Measurements from ENCODE around the gene PPCS.
A peak's percentile ranks its signal among the peaks of the same experiment; 100 is the strongest.
"Not testable (repeated sequence)": the region's sequence is repeated elsewhere in the genome, so short reads cannot be mapped to it uniquely, and the experiment has no call there.

Gene PPCS

DNA sequence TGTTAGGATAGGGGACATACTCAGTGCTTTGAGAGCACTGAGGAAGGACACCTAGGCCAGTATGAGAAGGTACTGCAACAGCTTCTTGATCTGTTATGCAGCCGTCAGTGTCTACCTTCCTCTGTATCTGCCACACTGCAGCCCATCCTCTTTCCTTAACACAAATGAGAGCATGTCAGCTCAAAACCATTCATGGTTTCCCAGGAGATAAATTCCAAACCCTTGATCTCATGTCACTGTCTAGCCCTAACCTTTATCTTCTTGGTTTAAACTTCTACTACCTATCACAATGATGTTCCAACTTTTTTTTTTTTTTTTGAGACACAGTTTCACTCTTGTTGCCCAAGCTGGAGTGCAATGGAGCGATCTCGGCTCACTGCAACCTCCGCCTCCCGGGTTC is 1.9 kb upstream of the PPCS start:
- no peak for DNase-seq

DNA sequence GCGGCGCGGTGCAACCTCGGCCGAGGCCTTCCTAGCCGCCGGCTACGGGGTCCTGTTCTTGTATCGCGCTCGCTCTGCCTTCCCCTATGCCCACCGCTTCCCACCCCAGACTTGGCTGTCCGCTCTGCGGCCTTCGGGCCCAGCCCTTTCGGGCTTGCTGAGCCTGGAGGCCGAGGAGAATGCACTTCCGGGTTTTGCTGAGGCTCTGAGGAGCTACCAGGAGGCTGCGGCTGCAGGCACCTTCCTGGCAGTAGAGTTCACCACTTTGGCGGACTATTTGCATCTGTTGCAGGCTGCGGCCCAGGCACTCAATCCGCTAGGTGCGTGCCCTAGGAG is 379 bp downstream of the PPCS start:
- DNase-seq = peak; percentile 72

DNA sequence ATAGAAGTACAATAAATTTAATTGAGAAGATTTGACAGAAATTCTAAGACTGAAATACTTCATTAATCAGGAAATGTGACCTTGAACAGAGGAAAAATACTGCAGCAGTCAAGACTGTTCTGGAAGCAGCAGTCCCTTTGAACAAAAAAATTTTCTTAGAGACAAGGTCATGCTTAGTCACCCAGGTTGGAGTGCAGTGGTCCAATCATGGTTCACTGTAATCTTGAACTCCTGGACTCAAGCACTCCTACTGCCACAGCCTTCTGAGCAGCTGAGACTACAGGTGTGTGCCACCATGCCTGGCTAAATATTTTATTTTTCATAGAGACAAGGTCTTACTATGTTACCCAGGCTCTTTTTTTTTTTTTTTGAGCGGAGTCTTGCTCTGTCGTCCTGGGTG is 4.9 kb downstream of the PPCS start:
- no peak for DNase-seq

DNA sequence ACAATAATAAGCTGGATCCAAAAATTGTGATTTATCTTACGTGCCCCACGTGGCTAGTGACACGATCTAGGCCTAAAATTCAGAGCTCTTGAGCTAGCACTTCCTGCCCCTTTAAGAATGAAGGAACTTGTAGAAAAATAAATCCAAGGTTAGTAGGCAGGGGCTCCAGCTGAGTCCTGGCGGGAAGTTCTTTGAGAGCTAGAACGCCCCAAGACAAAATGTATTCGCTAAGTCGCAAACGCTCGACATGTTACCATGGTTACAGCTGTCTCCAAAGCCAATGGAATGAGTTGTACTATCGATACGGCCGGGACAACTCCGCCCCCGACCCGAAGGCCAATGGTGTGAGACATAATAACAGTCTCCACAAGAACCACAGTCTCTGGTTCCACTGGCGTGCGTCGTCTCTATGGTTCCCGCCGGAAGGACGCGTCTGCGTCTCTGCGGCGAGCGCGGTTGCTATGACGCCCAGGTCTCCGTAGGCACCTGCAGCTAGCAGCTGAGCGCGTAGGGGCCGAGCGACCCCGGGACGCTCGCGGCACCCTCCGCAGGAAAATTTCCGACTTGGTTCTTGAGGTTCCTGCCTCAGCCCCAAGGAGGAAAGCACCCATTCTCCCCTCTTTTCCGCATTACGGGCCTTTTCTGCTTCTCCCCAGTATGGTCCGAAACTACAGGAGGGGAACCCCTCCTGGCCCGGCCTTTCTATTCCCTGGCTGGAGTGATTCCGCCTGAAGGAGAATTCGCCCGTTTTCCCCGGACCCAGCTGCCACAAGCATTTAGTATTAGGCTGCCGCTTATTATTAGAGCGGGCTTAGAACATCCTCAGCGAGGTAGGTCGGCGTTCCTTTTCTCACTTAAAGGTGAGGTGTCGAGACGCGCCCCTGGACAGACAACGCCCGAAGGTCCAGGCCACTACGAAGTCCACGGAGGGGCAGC is 6.8 kb downstream of the PPCS start, which contains the start of gene CCDC30:
Gene CCDC30, plus strand, starts transcription at position 459 of the 936 bp plus-strand sequence. CDS start 17,266 bp downstream, outside the sequence.
- DNase-seq = peak; percentile 100

DNA sequence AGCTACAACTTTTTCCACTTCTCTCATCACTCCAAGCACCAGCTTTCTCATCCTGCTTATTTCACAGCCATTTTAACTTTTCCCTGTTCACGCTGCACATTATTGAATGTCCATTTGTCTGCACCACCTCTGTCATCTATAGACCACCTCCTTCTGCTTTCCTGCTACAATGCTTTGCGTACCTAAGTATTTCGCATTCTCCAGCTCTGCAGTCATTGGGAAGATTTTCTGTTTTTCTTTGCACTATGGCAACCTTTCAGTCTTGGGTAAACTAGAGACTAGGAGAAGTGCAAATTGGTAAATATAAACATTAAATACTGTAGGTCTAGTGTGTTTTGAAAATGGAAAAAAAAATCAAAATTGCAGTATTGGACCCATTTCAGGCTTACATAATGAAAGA is 7.6 kb downstream of the PPCS start:
- no peak for DNase-seq

DNA sequence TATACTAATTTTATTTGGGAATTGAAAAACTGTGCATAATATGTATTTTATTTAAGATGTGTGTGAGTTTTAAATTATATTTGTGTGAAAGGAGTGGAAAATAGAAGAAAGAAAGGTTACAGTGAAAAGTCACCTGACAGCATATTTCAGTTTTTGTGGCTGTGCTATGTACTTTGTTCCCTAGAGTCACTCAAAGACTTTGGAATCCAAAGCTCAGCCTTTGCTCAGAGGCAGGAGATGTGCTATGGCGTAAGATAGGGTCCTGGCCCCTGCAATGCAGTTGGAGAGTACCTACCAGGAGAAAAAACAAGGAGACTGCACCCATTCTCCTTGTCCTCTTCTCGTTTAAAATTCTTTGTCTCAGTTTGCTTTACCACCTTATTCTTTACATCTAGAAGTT is 9.7 kb downstream of the PPCS start:
- no peak for DNase-seq

DNA sequence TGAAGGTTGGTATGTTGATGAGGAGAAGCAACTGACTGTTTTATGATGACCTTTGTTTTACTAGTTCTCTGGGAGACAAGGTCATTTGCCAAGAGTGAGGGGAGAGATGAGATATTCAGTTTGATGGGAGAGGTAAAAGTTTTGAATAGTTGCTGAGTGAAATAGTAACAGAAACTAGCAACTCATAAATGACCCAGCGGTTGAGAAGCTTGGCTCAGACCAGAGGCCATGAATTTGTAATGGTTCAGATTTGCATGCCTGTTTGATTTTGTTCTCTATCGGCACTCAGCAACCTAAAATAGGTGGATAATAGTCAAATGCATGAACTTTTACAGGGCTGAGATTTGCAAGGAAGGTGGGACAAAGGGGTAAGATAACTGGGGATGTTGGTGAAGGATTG is 13.4 kb downstream of the PPCS start:
- DNase-seq = no peak

DNA sequence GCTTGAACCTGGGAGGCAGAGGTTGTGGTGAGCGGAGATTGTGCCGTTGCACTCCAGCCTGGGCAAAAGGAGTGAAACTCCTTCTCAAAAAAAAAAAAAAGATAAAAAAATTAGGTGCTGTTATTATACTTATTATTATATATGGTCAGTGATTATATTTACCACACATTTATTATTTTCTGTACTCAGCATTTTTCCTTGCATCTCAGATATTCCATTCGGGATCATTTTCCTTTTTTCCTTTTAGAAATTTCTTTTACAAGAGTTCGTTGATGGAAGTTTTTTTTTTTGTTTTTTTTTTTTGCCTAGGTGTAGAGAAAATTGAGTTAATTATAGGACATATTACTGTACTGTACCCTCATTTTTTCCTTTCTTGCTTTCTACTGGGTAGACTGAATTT is 20.3 kb downstream of the PPCS start:
- DNase-seq = no peak

DNA sequence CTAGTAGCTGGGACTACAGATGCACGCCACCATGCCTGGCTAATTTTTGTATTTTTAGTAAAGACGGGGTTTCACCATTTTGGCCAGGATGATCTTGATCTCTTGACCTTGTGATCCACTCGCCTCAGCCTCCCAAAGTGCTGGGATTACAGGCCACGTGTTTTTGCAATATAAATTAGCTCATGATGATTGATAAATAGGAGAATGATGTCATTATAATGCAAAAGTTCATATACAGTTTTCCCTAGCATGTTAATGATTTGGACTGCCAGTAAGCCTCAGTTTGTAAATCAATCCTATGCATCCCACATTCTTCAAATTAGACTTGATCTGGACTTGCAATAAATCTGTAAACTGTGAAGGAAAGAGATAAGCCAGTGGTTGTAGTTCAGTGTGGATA is 21.0 kb downstream of the PPCS start:
- not testable (repeated sequence) for DNase-seq

DNA sequence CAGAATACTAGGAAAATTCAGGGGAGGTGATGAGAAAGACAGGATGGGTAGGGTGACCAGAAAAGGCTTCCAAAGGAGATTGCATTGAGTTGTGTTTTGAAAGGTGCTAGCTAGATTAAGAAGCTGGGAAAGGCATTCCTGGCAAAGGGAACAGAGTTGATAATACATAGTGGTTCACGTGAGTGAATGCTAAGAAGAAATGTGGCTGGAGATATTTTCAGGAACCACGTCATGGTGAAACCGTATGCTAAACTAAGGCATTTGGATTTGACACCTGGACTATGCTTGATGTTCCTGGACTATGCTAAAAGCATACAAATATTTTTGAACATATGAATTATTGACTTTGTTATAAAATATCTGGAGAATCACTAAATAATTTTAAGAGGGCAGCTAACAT is 21.4 kb downstream of the PPCS start:
- no peak for DNase-seq

DNA sequence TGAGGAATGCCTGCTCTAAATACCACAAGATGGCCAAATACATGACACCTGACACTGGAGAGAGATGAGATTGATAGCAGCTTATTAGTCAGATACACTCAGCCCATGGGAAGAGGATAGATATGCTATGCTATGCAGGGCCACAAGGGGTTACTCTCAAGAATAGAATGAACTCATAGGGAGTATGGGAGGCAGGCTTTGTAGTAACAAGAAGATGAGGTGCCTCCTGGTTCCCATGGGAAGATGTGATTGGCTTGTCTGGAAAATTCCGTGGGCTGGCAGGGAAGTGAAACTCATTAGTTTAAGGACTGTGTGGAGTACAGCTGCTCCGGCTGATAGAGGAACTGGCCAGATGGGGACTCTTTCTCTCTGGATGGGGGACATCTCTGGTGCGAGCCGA is 23.3 kb downstream of the PPCS start:
- no peak for DNase-seq

DNA sequence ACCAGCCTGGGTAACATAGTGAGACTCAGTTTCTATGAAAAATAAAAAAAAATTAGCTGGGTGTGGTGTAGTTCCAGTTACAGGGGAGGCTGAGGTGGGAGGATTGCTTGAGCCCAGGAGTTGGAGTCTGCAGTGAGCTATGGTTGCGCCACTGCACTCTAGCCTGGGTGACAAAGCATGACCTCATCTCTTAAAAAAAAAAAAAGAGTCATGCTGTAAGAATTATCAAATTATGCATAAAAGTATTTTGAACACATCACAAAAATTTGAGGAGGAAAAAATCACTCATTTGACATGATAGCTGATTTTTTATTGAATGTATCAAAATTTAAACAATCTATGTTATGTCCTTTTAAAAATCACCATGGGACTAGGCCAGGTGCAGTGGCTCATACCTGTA is 24.6 kb downstream of the PPCS start:
- DNase-seq = no peak

DNA sequence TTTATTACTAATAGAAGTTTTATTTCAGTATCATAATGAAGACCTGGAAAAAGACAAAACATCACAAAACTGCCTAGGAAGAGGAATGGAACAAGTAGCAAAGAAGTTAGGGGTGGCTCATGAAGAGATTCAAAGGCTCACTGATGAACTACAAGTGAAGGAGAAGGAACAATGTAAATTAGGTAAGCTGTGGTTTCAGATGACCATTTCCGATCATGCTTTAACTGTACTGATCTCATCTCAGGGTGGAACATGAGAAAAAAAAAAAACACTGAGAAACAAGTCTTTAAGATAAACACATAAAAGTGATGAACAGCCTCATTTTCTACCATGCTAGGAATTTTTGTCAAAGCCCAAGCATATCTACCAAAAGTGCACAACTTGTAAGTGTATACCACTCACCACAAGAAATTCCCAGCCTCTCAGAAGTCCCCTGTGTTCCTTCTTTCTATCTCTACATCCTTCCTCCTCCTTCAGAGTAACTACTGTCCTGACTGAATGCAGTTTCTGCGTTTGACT is 26.4 kb downstream of the PPCS start:
- no peak for DNase-seq

DNA sequence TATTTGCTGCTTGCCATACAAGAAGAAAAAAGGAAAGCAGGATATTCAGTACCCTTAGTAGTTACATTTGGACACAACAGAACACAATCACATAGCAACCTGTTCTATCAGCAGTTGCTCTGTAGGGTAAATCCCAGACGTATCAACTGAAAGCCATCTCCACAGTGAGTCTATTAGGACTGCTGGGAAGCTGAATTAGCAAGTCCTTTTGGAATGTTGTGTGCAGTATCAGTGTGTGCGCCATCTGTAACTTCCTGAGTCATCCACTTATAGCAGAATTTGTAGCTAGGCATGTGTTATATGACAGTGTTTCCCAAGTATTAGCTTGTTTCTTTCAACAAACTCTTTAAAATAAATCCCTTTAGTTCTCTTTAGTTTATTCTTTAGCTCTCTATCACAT is 28.0 kb downstream of the PPCS start:
- no peak for DNase-seq

DNA sequence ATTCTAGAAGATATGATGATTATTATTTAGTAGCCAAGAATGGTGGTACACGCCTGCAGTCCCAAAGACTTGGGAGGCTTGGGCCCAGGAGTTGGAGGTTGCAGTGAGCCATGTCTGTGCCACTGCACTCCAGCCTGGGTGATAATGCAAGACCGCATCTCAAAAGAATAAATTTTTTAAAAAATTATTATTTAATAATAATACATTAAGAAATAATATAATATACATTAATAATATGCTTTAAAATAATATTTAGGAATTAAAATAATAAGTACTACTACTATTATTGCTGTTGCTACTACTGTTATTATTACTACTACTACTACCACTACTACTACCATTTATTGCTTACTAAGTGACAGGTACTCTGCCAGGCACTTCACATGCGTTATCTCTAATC is 33.9 kb downstream of the PPCS start:
- no peak for DNase-seq

DNA sequence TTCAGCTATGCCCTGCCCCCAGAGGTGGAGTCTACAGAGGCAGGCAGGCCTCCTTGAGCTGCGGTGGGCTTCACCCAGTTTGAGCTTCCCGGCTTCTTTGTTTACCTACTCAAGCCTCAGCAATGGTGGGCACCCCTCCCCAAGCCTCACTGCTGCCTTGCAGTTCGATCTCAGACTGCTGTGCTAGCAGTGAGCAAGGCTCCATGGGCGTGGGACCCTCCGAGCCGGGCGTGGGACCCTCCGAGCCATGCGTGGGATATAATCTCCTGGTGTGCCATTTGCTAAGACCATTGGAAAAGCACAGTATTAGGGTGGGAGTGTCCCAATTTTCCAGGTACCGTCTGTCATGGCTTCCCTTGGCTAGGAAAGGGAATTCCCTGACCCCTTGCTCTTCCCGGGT is 45.7 kb downstream of the PPCS start:
- DNase-seq = not testable (repeated sequence)

DNA sequence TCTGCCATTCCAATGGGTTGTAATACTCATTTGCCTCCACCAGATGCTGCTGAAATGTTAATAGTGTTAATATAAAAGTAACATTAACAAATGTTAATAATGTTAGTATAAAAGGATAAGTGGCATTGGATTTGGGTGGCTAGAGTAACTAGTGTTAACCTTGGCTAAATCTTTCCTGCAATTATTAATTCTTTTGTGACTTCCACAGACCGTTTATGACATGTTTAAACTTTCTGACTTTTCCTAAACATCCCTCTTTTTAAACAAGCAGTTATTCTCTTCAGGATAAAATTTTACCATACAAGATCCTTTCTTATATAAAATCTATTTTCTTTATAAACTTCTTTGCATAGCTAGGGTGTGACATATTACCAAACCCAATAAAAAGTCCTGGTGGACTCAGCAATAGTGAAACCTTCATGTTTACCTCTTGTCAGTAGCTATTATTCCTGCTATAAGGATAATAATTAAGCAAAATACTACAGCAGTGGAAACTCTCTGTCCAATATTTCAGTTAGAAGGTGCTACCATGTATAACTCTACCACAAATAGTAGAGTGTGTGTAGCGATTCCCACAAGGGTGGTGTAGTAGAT is 48.3 kb downstream of the PPCS start:
- no peak for DNase-seq

DNA sequence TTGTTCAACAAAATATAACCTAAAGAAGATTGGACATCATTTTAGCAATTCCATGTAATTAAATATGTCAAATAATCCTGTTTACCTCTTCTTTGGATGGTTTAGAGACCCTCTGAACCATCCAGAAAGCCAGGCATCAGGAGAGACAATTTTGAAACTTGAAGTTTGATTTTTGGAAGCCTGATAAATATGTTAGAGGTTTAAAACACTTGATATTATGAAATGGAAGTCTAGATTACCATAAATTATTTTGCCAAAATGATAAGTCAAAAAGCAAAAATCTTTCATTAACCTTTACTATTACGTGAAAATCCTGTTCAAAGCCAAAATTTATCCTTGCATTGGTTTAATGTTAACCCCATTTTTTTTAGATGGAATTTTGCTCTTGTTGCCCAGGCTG is 50.2 kb downstream of the PPCS start:
- DNase-seq = no peak
